A549 (cell line): ENCODE results near the gene UBXN7. TPM values are rescaled to one million over a fixed set of nuclear protein-coding genes. Genes with fewer than 3 reads are reported as not detected.
"Not testable (repeated sequence)": the region's sequence is repeated elsewhere in the genome, so short reads cannot be mapped to it uniquely, and the experiment has no call there.

Experiments
- ATAC-seq, 2 experiments: fragments of 200-7000 bp in 1 of 2; fragments of >200 bp in 1 of 2; cut with Nextera tagmentation in 1 of 2; cut with Tn5 transposase in 1 of 2; 3 replicates each; pipeline versions ENCODE4 v1.8.0 to v1.9.1; 2018 to 2020; ENCODE audit warnings: mild to moderate bottlenecking in 1 of 2, moderate library complexity in 1 of 2
- CTCF ChIA-PET: fragments of 300-600 bp; sonication (Branson Sonifier 250); formaldehyde crosslinking; extraction: SDS; loops from one replicate; lab custom pipeline; 2021; ENCODE audit warnings: antibody characterized with exemption, inconsistent platforms; lab: Yijun Ruan, JAX
- POLR2A ChIA-PET: fragments of 350-600 bp; formaldehyde crosslinking; extraction: SDS; loops from one replicate; lab custom pipeline; 2021; ENCODE audit warnings: antibody characterized with exemption, inconsistent platforms; lab: Yijun Ruan, JAX
- DNase-seq, 2 experiments: peaks; one replicate each; pipeline versions ENCODE4 v3.0.0 to v3.0.0-alpha.2; 2011 to 2016; ENCODE audit warnings: low read depth in 1 of 2, low spot score in 1 of 2
- FAIRE-seq: peaks from 2 replicates; lab custom pipeline; 2011; peaks lifted over from hg19 to GRCh38; lab: Jason Lieb, UNC
- H3K27ac ChIP-seq, 2 experiments: fragments of >200 bp; sonication (Bioruptor Twin); formaldehyde crosslinking; 3 replicates each; pipeline ENCODE4 v1.5.1; 2016 to 2017
- H3K4me1 ChIP-seq: fragments of >200 bp; sonication (Bioruptor Twin); formaldehyde crosslinking; 3 replicates; pipeline ENCODE4 v1.6.1; 2016
- H3K4me2 ChIP-seq: fragments of >200 bp; sonication (Bioruptor Twin); formaldehyde crosslinking; 3 replicates; pipeline ENCODE4 v1.6.1; 2016
- H3K4me3 ChIP-seq: fragments of >200 bp; sonication (Bioruptor Twin); formaldehyde crosslinking; 3 replicates; pipeline ENCODE4 v1.5.1; 2016
- H3K9me3 ChIP-seq: fragments of >200 bp; sonication (Bioruptor Twin); formaldehyde crosslinking; 3 replicates; pipeline ENCODE4 v1.6.1; 2016
- ATOH8 ChIP-seq: fragments of 250-450 bp; sonication (Bioruptor Pico); IDR thresholded peaks from 2 replicates; pipeline ENCODE4 v1.5.0; 2020; ENCODE audit warnings: low read depth, mild to moderate bottlenecking, moderate library complexity
- BHLHE40 ChIP-seq: IDR thresholded peaks from 2 replicates; pipeline ENCODE4 v1.6.1; 2012; ENCODE audit warnings: low read depth, low read length, inconsistent platforms
- CBX2 ChIP-seq: fragments of 200-600 bp; sonication (generic); IDR thresholded peaks from 2 replicates; pipeline ENCODE4 v1.6.1; 2016; ENCODE audit warnings: low read depth, mild to moderate bottlenecking, borderline replicate concordance
- CBX8 ChIP-seq: fragments of 200-600 bp; sonication (generic); IDR thresholded peaks from 2 replicates; pipeline ENCODE4 v1.6.1; 2016
- EHF ChIP-seq: fragments of 250-450 bp; sonication (Bioruptor Pico); IDR thresholded peaks from 2 replicates; pipeline ENCODE4 v1.5.0; 2020; ENCODE audit warnings: mild to moderate bottlenecking
- FOSL2 ChIP-seq, 2 experiments: fragments of 450-650 bp in 1 of 2; fragments of >200 bp in 1 of 2; sonication (Bioruptor Twin) in 1 of 2; formaldehyde crosslinking; IDR thresholded peaks; 2 replicates each; pipeline versions ENCODE4 v1.5.0 to v1.6.1; 2016 to 2020; ENCODE audit warnings: mild to moderate bottlenecking in 1 of 2, moderate library complexity in 1 of 2
- HEYL ChIP-seq: fragments of 250-450 bp; sonication (Bioruptor Pico); IDR thresholded peaks from 2 replicates; pipeline ENCODE4 v1.8.0; 2021; ENCODE audit warnings: mild to moderate bottlenecking, moderate library complexity
- HOXA7 ChIP-seq: fragments of 250-450 bp; sonication (Bioruptor Pico); IDR thresholded peaks from 2 replicates; pipeline ENCODE4 v1.5.0; 2020; ENCODE audit warnings: mild to moderate bottlenecking, moderate library complexity
- JUNB ChIP-seq: fragments of >200 bp; sonication (Bioruptor Twin); formaldehyde crosslinking; IDR thresholded peaks from 2 replicates; pipeline ENCODE4 v1.6.1; 2016
- MAFK ChIP-seq: fragments of 450-650 bp; IDR thresholded peaks from 2 replicates; pipeline ENCODE4 v1.6.1; 2014; ENCODE audit not compliant: partially characterized antibody
- NPAS2 ChIP-seq: fragments of 250-450 bp; sonication (Bioruptor Pico); IDR thresholded peaks from 2 replicates; pipeline ENCODE4 v1.8.0; 2022; ENCODE audit warnings: mild to moderate bottlenecking, moderate library complexity, borderline replicate concordance
- NR3C1 ChIP-seq: fragments of >200 bp; sonication (Bioruptor Twin); formaldehyde crosslinking; IDR thresholded peaks from 3 replicates; pipeline ENCODE4 v1.6.1; 2017
- REST ChIP-seq: fragments of 200-600 bp; sonication (generic); IDR thresholded peaks from 2 replicates; pipeline ENCODE4 v1.6.1; 2016; ENCODE audit warnings: antibody characterized with exemption, mild to moderate bottlenecking, moderate library complexity
- SREBF2 ChIP-seq: fragments of 450-650 bp; IDR thresholded peaks from 2 replicates; pipeline ENCODE4 v1.6.1; 2014; ENCODE audit warnings: mild to moderate bottlenecking, moderate library complexity
- TP53 ChIP-seq: fragments of 250-450 bp; sonication (Bioruptor Pico); IDR thresholded peaks from 2 replicates; pipeline ENCODE4 v1.5.0; 2021; ENCODE audit warnings: mild to moderate bottlenecking, moderate library complexity
- WGBS: methylation state at CpG from one replicate; pipeline ENCODE4 v1.1.6; 2017; ENCODE audit errors: missing lambda C conversion rate; 5-methylcytosine and 5-hydroxymethylcytosine counted together
- polyA plus RNA-seq, 4 experiments: library from polyadenylated mRNA; depleted of rRNA in 3 of 4; stranded (reverse); fragments of >200 nt; fragmentation: RNase III in 1 of 4; extraction: RNeasy Plus Mini Kit Qiagen cat#74134 plus additional on column Dnase treatment in 1 of 4; gene quantifications; 2 replicates in 3 of 4; 3 replicates in 1 of 4; pipeline ENCODE4 v1.2.3, GENCODE V29; 2011 to 2017
- TF ChIP-seq, protein P1 (sequence below): fragments of >200 bp; sonication (Bioruptor Twin); formaldehyde crosslinking; IDR thresholded peaks from 2 replicates; pipeline ENCODE4 v1.6.1; 2016
- TF ChIP-seq, protein P2 (sequence below): fragments of 250-450 bp; sonication (Bioruptor Pico); IDR thresholded peaks from 2 replicates; pipeline ENCODE4 v1.5.0; 2021; ENCODE audit warnings: mild to moderate bottlenecking, moderate library complexity, borderline replicate concordance

The UBXN7 gene
- polyA plus RNA-seq, 2 of the 4 experiments (the other 2 are of a cell fraction): 7.9 to 14.5 TPM

DNA sequence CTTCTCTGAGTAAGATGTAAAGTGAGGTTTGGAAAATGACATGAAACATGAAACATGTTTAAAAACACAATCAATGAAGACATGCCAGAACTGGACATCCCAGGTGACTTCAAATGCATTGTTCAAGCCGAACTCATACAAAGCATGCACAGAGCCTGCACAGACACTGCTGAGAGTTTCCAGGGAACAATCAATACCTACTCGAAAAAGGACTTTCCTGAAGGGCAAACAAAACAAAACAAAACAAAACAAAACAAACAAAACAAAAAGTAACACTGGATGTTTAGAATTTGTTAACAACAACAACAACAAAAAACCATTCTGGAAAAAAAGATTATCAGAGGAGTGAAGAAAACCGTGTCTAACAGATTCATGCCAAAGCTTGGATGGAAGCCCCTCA lies 83.5 kb downstream of the UBXN7 start:
- Histone ChIP-seq H3K9me3 (no peaks in the 10 kb centered on the region), H3K4me2 (no peak overlapping the region), H3K4me3 (no peak overlapping the region), H3K4me1 (peaks cover 13% of the 10 kb centered on the region), H3K27ac (no peak overlapping the region)
- ATAC-seq (no peak), DNase-seq (no peak), FAIRE-seq (no peak)
- ChIA-PET POLR2A (no interaction called here), CTCF (no interaction called here)
- TF ChIP-seq BHLHE40 (no peak), ATOH8 (CRISPR knock-in tag) (no peak), FOSL2 (IDR thresholded peaks at IDR 0.05) (no peak), FOSL2 (CRISPR knock-in tag; IDR thresholded peaks at IDR 0.05) (no peak), HOXA7 (CRISPR knock-in tag) (no peak), REST (no peak), MAFK (no peak), JUNB (no peak), SREBF2 (no peak), CBX8 (no peak), NR3C1 (no peak), CBX2 (no peak), TP53 (no peak), HEYL (CRISPR knock-in tag) (no peak)
- TF ChIP-seq, protein P1, sequence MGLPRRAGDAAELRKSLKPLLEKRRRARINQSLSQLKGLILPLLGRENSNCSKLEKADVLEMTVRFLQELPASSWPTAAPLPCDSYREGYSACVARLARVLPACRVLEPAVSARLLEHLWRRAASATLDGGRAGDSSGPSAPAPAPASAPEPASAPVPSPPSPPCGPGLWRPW: no peak
- 89% methylated on average over 3 of the region's 3 CpGs for WGBS

DNA sequence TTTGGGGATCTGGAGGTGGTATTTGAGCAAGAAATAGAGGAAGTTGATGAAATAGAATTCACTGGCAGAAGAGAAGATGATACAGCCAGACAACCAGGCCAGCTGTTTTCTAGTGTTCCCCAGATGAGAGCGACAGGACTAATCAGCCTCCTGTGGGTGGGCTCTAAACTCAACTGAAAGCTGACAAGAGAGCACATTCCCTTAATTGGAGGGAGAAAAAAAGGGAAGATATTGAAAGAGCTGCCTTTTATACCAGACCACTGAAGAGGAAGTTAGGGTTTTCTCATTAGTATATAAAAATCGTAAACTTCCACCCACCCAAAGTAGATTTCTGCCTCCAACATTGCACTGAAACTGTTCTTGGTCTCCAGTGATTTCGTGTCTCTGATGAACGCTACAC lies 87.6 kb downstream of the UBXN7 start:
- 98% methylated on average over 4 of the region's 4 CpGs for WGBS
- Histone ChIP-seq H3K4me3 (no peak overlapping the region), H3K4me2 (no peak overlapping the region), H3K9me3 (no peaks in the 10 kb centered on the region), H3K4me1 (peaks cover 27% of the 10 kb centered on the region)
- CTCF ChIA-PET: no interaction called here
- POLR2A ChIA-PET: no interaction called here
- no peak for FAIRE-seq
- TF ChIP-seq EHF: no peak
- no peak for TF ChIP-seq NPAS2 (CRISPR knock-in tag)
- TF ChIP-seq, protein P2, sequence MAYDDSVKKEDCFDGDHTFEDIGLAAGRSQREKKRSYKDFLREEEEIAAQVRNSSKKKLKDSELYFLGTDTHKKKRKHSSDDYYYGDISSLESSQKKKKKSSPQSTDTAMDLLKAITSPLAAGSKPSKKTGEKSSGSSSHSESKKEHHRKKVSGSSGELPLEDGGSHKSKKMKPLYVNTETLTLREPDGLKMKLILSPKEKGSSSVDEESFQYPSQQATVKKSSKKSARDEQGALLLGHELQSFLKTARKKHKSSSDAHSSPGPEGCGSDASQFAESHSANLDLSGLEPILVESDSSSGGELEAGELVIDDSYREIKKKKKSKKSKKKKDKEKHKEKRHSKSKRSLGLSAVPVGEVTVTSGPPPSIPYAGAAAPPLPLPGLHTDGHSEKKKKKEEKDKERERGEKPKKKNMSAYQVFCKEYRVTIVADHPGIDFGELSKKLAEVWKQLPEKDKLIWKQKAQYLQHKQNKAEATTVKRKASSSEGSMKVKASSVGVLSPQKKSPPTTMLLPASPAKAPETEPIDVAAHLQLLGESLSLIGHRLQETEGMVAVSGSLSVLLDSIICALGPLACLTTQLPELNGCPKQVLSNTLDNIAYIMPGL (CRISPR knock-in tag): no peak
- TF ChIP-seq HEYL (CRISPR knock-in tag): no peak
- TF ChIP-seq, all 56 proteins: peak for 0
- 0 out of 6 replicates have a peak overlapping the region, but pooled peaks of 1 of the 2 experiments have one; percentile 16 for H3K27ac ChIP-seq
- ATAC-seq (no peak), DNase-seq (no peak)

DNA sequence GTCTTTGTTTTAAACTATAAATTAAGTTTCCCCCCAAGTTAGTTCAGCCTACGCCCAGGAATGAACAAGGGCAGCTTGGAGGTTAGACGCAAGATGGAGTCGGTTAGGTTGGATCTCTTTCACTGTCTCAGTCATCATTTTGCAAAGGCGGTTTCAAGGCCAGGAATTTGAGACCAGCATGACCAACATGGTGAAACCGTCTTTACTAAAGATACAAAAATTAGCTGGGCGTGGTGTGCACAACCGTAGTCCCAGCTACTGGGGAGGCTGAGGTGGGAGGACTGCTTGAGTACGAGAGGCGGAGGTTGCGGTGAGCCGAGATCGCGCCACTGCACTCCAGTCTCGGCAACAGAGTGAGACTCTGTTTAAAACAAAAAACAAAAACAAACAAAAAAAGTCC lies 88.3 kb downstream of the UBXN7 start:
- ATAC-seq, POLR2A ChIA-PET, H3K9me3 ChIP-seq, H3K4me3 ChIP-seq, FAIRE-seq, H3K4me2 ChIP-seq, CTCF ChIA-PET, DNase-seq, H3K27ac ChIP-seq: not testable (repeated sequence)
- H3K4me1 ChIP-seq: peaks cover 35% of the 10 kb centered on the region
- WGBS: 92% methylated on average over 13 of the region's 14 CpGs
